Osteoblast (primary cell): ENCODE data around the gene TUBB2A. TPM values are rescaled to one million over a fixed set of nuclear protein-coding genes. Genes with fewer than 3 reads are reported as not detected.

Experiments
- DNase-seq: peaks from one replicate; pipeline ENCODE4 v3.0.0; 2011; ENCODE audit warnings: low spot score, mixed read lengths; ENCODE audit not compliant: insufficient read length; ENCODE audit errors: missing footprints
- H2AFZ ChIP-seq: 2 replicates; pipeline ENCODE4 v1.6.0; 2011; ENCODE audit warnings: mild to moderate bottlenecking, low read length
- H3K27ac ChIP-seq: 2 replicates; pipeline ENCODE4 v1.5.1; 2011; ENCODE audit warnings: mild to moderate bottlenecking, low read depth, low read length, moderate library complexity
- H3K27me3 ChIP-seq: 2 replicates; pipeline ENCODE4 v1.6.0; 2012; ENCODE audit warnings: mild to moderate bottlenecking, control low read depth, inconsistent platforms, low read length, moderate library complexity; ENCODE audit not compliant: insufficient read depth
- H3K36me3 ChIP-seq: 2 replicates; pipeline ENCODE4 v1.5.1; 2011; ENCODE audit warnings: mild to moderate bottlenecking, low read length, control low read depth, moderate library complexity; ENCODE audit not compliant: insufficient read depth
- H3K4me1 ChIP-seq: 2 replicates; pipeline ENCODE4 v1.5.1; 2011; ENCODE audit warnings: mild to moderate bottlenecking, low read length, control low read depth, moderate library complexity; ENCODE audit not compliant: insufficient read depth
- H3K4me2 ChIP-seq: 2 replicates; pipeline ENCODE4 v1.6.0; 2011; ENCODE audit warnings: mild to moderate bottlenecking, low read length; ENCODE audit not compliant: insufficient read depth
- H3K4me3 ChIP-seq: fragments of 200-600 bp; sonication (generic); 3 replicates; pipeline ENCODE4 v1.5.1; 2012; ENCODE audit warnings: mild to moderate bottlenecking, low read length, inconsistent platforms; ENCODE audit not compliant: insufficient read depth
- H3K79me2 ChIP-seq: 2 replicates; pipeline ENCODE4 v1.6.0; 2012; ENCODE audit warnings: mild to moderate bottlenecking, low read length, control low read depth, inconsistent platforms; ENCODE audit not compliant: insufficient read depth
- H3K9me3 ChIP-seq: 2 replicates; pipeline ENCODE4 v1.5.1; 2011; ENCODE audit warnings: low read depth, low read length, control low read depth
- H4K20me1 ChIP-seq: 2 replicates; pipeline ENCODE4 v1.6.0; 2012; ENCODE audit warnings: mild to moderate bottlenecking, low read length, control low read depth; ENCODE audit not compliant: insufficient read depth
- total RNA-seq: library from RNA; depleted of rRNA; stranded (reverse); fragments of >200 nt; gene quantifications from 2 replicates; pipeline ENCODE4 v1.2.3, GENCODE V29; 2012
- TF ChIP-seq, protein P1 (sequence below): IDR thresholded peaks from 2 replicates; pipeline ENCODE4 v1.5.1; 2011; ENCODE audit warnings: mild to moderate bottlenecking, low read depth, low read length, moderate library complexity; ENCODE audit errors: extremely low read depth

TUBB2A gene
- total RNA-seq, 1 donor: 44.5 TPM

DNA sequence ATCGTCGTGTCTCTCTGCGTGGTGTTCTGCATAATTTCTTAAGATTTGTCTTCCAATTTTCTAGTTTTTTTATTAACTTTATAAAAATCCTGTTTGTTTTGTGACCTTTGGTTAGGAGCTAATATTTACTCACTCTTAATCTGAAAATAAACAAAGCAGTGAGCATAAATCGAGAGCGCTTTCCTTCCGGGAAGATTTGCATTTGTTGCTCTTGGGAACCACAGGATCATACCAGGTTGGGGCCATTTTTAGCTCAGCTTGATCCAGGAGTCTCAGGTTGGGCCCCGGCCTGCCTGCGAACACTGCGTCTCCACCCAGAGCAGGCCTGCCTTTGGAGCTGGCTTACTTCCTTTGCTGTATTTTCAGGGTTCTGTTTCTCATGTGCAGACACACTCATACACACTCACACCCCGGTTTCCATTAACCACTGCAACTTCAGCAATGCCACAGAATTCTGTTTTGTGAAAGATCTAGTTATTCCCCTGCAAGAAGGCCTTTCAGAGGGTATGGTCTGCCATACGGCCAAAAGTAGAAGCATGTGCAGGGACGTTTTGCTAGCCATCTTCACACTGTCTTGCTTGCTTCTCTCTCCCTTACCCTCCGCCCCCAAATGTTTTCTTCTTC, 21.6 kb downstream of the TUBB2A start:
- no peaks in the 10 kb centered on the region for H4K20me1 ChIP-seq
- peaks cover 12% of the 10 kb centered on the region for H3K36me3 ChIP-seq
- H3K79me2 ChIP-seq: no peaks in the 10 kb centered on the region
- no peak overlapping the region for H3K4me2 ChIP-seq
- TF ChIP-seq, protein P1, sequence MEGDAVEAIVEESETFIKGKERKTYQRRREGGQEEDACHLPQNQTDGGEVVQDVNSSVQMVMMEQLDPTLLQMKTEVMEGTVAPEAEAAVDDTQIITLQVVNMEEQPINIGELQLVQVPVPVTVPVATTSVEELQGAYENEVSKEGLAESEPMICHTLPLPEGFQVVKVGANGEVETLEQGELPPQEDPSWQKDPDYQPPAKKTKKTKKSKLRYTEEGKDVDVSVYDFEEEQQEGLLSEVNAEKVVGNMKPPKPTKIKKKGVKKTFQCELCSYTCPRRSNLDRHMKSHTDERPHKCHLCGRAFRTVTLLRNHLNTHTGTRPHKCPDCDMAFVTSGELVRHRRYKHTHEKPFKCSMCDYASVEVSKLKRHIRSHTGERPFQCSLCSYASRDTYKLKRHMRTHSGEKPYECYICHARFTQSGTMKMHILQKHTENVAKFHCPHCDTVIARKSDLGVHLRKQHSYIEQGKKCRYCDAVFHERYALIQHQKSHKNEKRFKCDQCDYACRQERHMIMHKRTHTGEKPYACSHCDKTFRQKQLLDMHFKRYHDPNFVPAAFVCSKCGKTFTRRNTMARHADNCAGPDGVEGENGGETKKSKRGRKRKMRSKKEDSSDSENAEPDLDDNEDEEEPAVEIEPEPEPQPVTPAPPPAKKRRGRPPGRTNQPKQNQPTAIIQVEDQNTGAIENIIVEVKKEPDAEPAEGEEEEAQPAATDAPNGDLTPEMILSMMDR: no peak
- no peak for DNase-seq
- H2AFZ ChIP-seq: no peak overlapping the region
- no peaks in the 10 kb centered on the region for H3K27me3 ChIP-seq
- peaks cover 16% of the 10 kb centered on the region for H3K4me1 ChIP-seq
- no peaks in the 10 kb centered on the region for H3K9me3 ChIP-seq
- no peak overlapping the region for H3K4me3 ChIP-seq
- no peak overlapping the region for H3K27ac ChIP-seq

DNA sequence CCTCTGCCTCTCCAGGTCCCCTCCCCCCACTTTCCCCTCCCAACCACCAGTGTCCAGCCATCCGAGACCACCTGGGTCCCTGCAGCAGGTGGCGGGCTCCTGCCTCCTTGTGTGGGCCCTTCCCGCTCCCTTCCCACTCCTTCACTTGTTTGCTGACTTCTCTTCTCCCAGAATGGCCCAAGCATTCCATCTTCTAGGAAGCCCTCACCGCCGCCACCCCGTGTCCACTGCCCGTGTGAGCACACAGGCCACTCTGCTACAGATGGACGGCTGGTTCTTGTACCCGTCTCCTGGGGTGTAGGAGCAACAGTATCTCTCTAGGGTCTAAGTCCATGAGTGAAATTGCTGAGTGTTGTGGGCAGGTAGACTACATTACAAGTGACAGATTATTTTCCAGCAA, 23.8 kb downstream of the TUBB2A start:
- Histone ChIP-seq H2AFZ (no peak overlapping the region), H3K27me3 (no peaks in the 10 kb centered on the region), H3K79me2 (no peaks in the 10 kb centered on the region), H3K4me1 (peaks cover 2% of the 10 kb centered on the region), H3K27ac (no peak overlapping the region), H3K4me3 (no peak overlapping the region), H3K36me3 (peaks cover 13% of the 10 kb centered on the region), H4K20me1 (no peaks in the 10 kb centered on the region), H3K4me2 (no peak overlapping the region), H3K9me3 (no peaks in the 10 kb centered on the region)
- DNase-seq: no peak
- TF ChIP-seq, protein P1: no peak

DNA sequence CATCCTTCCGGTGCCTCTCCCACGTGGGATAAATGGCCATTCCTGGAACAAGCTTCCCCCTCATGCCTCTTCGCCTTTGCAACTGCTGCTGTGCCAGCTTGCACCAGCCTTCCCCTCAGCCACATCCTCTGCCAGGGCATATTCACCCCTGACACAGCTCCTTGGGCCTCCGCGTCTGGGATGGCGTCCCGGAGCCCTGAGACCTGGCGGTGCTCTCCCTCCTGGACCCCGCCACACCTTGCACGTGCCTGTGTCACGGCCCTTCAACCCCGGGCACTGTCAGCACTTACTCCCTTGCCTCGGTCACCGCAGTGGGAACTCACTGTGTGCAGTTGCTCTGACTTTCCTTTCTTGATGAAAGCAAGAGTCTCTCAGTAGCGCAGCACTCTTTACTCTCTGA, 25.6 kb downstream of the TUBB2A start:
- H2AFZ ChIP-seq: no peak overlapping the region
- no peak overlapping the region for H3K4me2 ChIP-seq
- H3K4me1 ChIP-seq: no peaks in the 10 kb centered on the region
- no peak overlapping the region for H3K27ac ChIP-seq
- H3K79me2 ChIP-seq: no peaks in the 10 kb centered on the region
- H3K4me3 ChIP-seq: no peak overlapping the region
- no peaks in the 10 kb centered on the region for H3K9me3 ChIP-seq
- no peak for DNase-seq
- H3K36me3 ChIP-seq: peaks cover 11% of the 10 kb centered on the region
- no peaks in the 10 kb centered on the region for H4K20me1 ChIP-seq
- TF ChIP-seq, protein P1: no peak
- no peaks in the 10 kb centered on the region for H3K27me3 ChIP-seq

DNA sequence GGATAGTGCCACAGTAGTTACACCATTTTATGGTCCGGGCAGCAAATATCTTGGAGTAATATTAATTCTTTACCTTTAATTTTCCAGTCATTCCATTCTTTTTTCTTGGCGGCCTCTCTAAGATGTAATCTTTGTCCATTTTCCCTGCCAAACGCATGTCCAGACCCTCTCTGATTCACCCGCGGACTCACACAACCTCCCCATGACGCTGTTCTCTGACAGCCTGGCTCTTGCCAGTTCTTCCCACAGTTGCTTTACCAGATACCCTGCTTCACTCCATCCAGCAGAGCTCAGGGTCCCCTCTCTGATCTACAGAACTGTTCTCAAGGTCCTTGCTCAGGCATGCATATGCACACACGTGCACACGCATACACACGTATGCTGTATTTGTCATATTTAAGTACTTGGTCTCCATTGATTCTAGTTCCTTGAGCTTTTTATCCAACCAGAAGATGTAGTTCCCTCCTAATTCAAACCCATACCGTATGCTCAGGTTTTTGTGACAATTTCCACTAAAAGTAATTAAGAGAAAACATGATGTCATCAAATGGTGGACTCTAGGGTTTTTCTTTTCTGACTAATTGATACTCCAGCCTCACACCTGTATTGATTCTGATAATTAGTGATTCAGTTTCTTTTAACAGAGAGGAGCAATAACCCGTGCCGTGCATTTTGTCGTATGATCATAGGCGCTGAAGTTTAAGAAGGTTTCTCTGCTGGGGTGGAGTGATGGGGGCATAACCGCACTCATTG, 28.8 kb downstream of the TUBB2A start:
- TF ChIP-seq, protein P1: no peak
- H3K27ac ChIP-seq: no peak overlapping the region
- H2AFZ ChIP-seq: no peak overlapping the region
- no peaks in the 10 kb centered on the region for H3K27me3 ChIP-seq
- no peaks in the 10 kb centered on the region for H3K79me2 ChIP-seq
- H3K36me3 ChIP-seq: peaks cover 11% of the 10 kb centered on the region
- no peaks in the 10 kb centered on the region for H4K20me1 ChIP-seq
- DNase-seq: no peak
- H3K4me1 ChIP-seq: no peaks in the 10 kb centered on the region
- H3K9me3 ChIP-seq: no peaks in the 10 kb centered on the region
- H3K4me3 ChIP-seq: no peak overlapping the region
- no peak overlapping the region for H3K4me2 ChIP-seq
